ENCODE results near the gene RAB31.

RAB31 gene

GRCh38 chr18:9708434-9709303 lies 568 bp downstream of the RAB31 start:
- peaks cover 20% of the 10 kb centered on the region for H3K27me3 ChIP-seq (ENCODE audit: control insufficient read depth, insufficient read depth, low read length)
- no peaks in the 10 kb centered on the region for H3K36me3 ChIP-seq (ENCODE audit: control insufficient read depth, insufficient read depth, low read length)
- peak overlapping the region; percentile 75 for H3K9ac ChIP-seq (ENCODE audit: low read length)
- no peaks in the 10 kb centered on the region for H3K9me3 ChIP-seq (ENCODE audit: control insufficient read depth, low read length)
- peaks cover 26% of the 10 kb centered on the region for H3K4me1 ChIP-seq (ENCODE audit: control insufficient read depth, insufficient read depth, low read length)
- H3K4me3 ChIP-seq (ENCODE audit: low read length): peak overlapping the region; percentile 17

- Histone ChIP-seq H3K4me1 (ENCODE audit: control insufficient read depth, insufficient read depth, low read length) (peaks cover 26% of the 10 kb centered on the region), H3K27me3 (ENCODE audit: control insufficient read depth, insufficient read depth, low read length) (peaks cover 20% of the 10 kb centered on the region), H3K9me3 (ENCODE audit: control insufficient read depth, low read length) (no peaks in the 10 kb centered on the region), H3K4me3 (ENCODE audit: low read length) (peak overlapping the region; percentile 17), H3K9ac (ENCODE audit: low read length) (peak overlapping the region; percentile 75), H3K36me3 (ENCODE audit: control insufficient read depth, insufficient read depth, low read length) (no peaks in the 10 kb centered on the region)
These were observed 1.3 kb downstream of the RAB31 start for GRCh38 chr18:9709304-9709877.

- Histone ChIP-seq H3K27me3 (ENCODE audit: control insufficient read depth, insufficient read depth, low read length) (peaks cover 20% of the 10 kb centered on the region), H3K9me3 (ENCODE audit: control insufficient read depth, low read length) (no peaks in the 10 kb centered on the region), H3K4me3 (ENCODE audit: low read length) (no peak overlapping the region), H3K9ac (ENCODE audit: low read length) (no peak overlapping the region), H3K36me3 (ENCODE audit: control insufficient read depth, insufficient read depth, low read length) (no peaks in the 10 kb centered on the region), H3K4me1 (ENCODE audit: control insufficient read depth, insufficient read depth, low read length) (peaks cover 19% of the 10 kb centered on the region)
These were observed 1.9 kb downstream of the RAB31 start for GRCh38 chr18:9710037-9710436.

GRCh38 chr18:9711361-9712129 lies 3.4 kb downstream of the RAB31 start:
- no peaks in the 10 kb centered on the region for H3K9me3 ChIP-seq (ENCODE audit: control insufficient read depth, low read length)
- no peaks in the 10 kb centered on the region for H3K36me3 ChIP-seq (ENCODE audit: control insufficient read depth, insufficient read depth, low read length)
- H3K4me3 ChIP-seq (ENCODE audit: low read length): no peak overlapping the region
- peaks cover 19% of the 10 kb centered on the region for H3K4me1 ChIP-seq (ENCODE audit: control insufficient read depth, insufficient read depth, low read length)
- H3K9ac ChIP-seq (ENCODE audit: low read length): no peak overlapping the region
- peaks cover 20% of the 10 kb centered on the region for H3K27me3 ChIP-seq (ENCODE audit: control insufficient read depth, insufficient read depth, low read length)

- Histone ChIP-seq H3K4me1 (ENCODE audit: control insufficient read depth, insufficient read depth, low read length) (peaks cover 19% of the 10 kb centered on the region), H3K9me3 (ENCODE audit: control insufficient read depth, low read length) (no peaks in the 10 kb centered on the region), H3K9ac (ENCODE audit: low read length) (no peak overlapping the region), H3K27me3 (ENCODE audit: control insufficient read depth, insufficient read depth, low read length) (peaks cover 20% of the 10 kb centered on the region), H3K4me3 (ENCODE audit: low read length) (no peak overlapping the region), H3K36me3 (ENCODE audit: control insufficient read depth, insufficient read depth, low read length) (no peaks in the 10 kb centered on the region)
These were observed 4.1 kb downstream of the RAB31 start for GRCh38 chr18:9712130-9712577.

GRCh38 chr18:9712611-9713010 lies 4.5 kb downstream of the RAB31 start:
- Histone ChIP-seq H3K9ac (ENCODE audit: low read length) (no peak overlapping the region), H3K27me3 (ENCODE audit: control insufficient read depth, insufficient read depth, low read length) (peaks cover 20% of the 10 kb centered on the region), H3K4me3 (ENCODE audit: low read length) (no peak overlapping the region), H3K9me3 (ENCODE audit: control insufficient read depth, low read length) (no peaks in the 10 kb centered on the region), H3K4me1 (ENCODE audit: control insufficient read depth, insufficient read depth, low read length) (peaks cover 19% of the 10 kb centered on the region), H3K36me3 (ENCODE audit: control insufficient read depth, insufficient read depth, low read length) (no peaks in the 10 kb centered on the region)

GRCh38 chr18:9714266-9715087 lies 6.4 kb downstream of the RAB31 start:
- Histone ChIP-seq H3K9ac (ENCODE audit: low read length) (no peak overlapping the region), H3K9me3 (ENCODE audit: control insufficient read depth, low read length) (no peaks in the 10 kb centered on the region), H3K4me3 (ENCODE audit: low read length) (no peak overlapping the region), H3K27me3 (ENCODE audit: control insufficient read depth, insufficient read depth, low read length) (peaks cover 7% of the 10 kb centered on the region), H3K4me1 (ENCODE audit: control insufficient read depth, insufficient read depth, low read length) (peaks cover 19% of the 10 kb centered on the region), H3K36me3 (ENCODE audit: control insufficient read depth, insufficient read depth, low read length) (no peaks in the 10 kb centered on the region)

GRCh38 chr18:9715088-9715343 lies 6.9 kb downstream of the RAB31 start:
- H3K9me3 ChIP-seq (ENCODE audit: control insufficient read depth, low read length): no peaks in the 10 kb centered on the region
- no peaks in the 10 kb centered on the region for H3K36me3 ChIP-seq (ENCODE audit: control insufficient read depth, insufficient read depth, low read length)
- no peak overlapping the region for H3K9ac ChIP-seq (ENCODE audit: low read length)
- H3K4me1 ChIP-seq (ENCODE audit: control insufficient read depth, insufficient read depth, low read length): peaks cover 19% of the 10 kb centered on the region
- no peak overlapping the region for H3K4me3 ChIP-seq (ENCODE audit: low read length)
- H3K27me3 ChIP-seq (ENCODE audit: control insufficient read depth, insufficient read depth, low read length): peaks cover 2% of the 10 kb centered on the region

GRCh38 chr18:9715978-9716774 lies 8.1 kb downstream of the RAB31 start:
- Histone ChIP-seq H3K4me1 (ENCODE audit: control insufficient read depth, insufficient read depth, low read length) (peaks cover 18% of the 10 kb centered on the region), H3K9ac (ENCODE audit: low read length) (no peak overlapping the region), H3K4me3 (ENCODE audit: low read length) (no peak overlapping the region), H3K36me3 (ENCODE audit: control insufficient read depth, insufficient read depth, low read length) (no peaks in the 10 kb centered on the region), H3K27me3 (ENCODE audit: control insufficient read depth, insufficient read depth, low read length) (no peaks in the 10 kb centered on the region), H3K9me3 (ENCODE audit: control insufficient read depth, low read length) (no peaks in the 10 kb centered on the region)

- Histone ChIP-seq H3K27me3 (ENCODE audit: control insufficient read depth, insufficient read depth, low read length) (no peaks in the 10 kb centered on the region), H3K4me3 (ENCODE audit: low read length) (no peak overlapping the region), H3K36me3 (ENCODE audit: control insufficient read depth, insufficient read depth, low read length) (no peaks in the 10 kb centered on the region), H3K4me1 (ENCODE audit: control insufficient read depth, insufficient read depth, low read length) (peaks cover 10% of the 10 kb centered on the region), H3K9ac (ENCODE audit: low read length) (no peak overlapping the region), H3K9me3 (ENCODE audit: control insufficient read depth, low read length) (no peaks in the 10 kb centered on the region)
These were observed 8.9 kb downstream of the RAB31 start for GRCh38 chr18:9716780-9717563.

All from mucosa of stomach (tissue), 1 donor.